Measurements from ENCODE around the gene ZNF524.

The ZNF524 gene

GRCh38 chr19:55601084-55601483 lies 996 bp downstream of the ZNF524 start:
- CTCF ChIA-PET: interaction anchor here (0.6 kb wide), 1 partner anchor 15 kb away, joined by 3 read pairs; no protein-coding TSS in a partner anchor
- POLR2A ChIA-PET: interaction anchor here (1.4 kb wide), 1 partner anchor 24 kb away, joined by 3 read pairs; the partner anchor contains the start of gene ZNF784
- no peak for DNase-seq (ENCODE audit: extremely low spot score)
- TF ChIP-seq TARDBP (IDR thresholded peaks at IDR 0.05): no peak
- TF ChIP-seq CTBP1 (IDR thresholded peaks at IDR 0.05; ENCODE audit: borderline replicate concordance): no peak
- TF ChIP-seq ARNT (IDR thresholded peaks at IDR 0.05): no peak
- TF ChIP-seq FOXK2 (IDR thresholded peaks at IDR 0.05): no peak
- TF ChIP-seq BHLHE40 (IDR thresholded peaks at IDR 0.05; ENCODE audit: borderline replicate concordance): no peak
- no peak for TF ChIP-seq LEF1 (IDR thresholded peaks at IDR 0.05; ENCODE audit: borderline replicate concordance)
- TF ChIP-seq HDGF (IDR thresholded peaks at IDR 0.05; ENCODE audit: borderline replicate concordance): no peak
- no peak for TF ChIP-seq FOXM1 (IDR thresholded peaks at IDR 0.05; ENCODE audit: borderline replicate concordance)

- TF ChIP-seq SP1 (IDR thresholded peaks at IDR 0.05) (no peak), PKNOX1 (IDR thresholded peaks at IDR 0.05) (no peak), ELF4 (IDR thresholded peaks at IDR 0.05) (no peak), FOXK2 (IDR thresholded peaks at IDR 0.05) (no peak), TARDBP (IDR thresholded peaks at IDR 0.05) (no peak), HDGF (IDR thresholded peaks at IDR 0.05; ENCODE audit: borderline replicate concordance) (no peak)
- ChIA-PET POLR2A (interaction anchor here (1.4 kb wide), 1 partner anchor 23 kb away, joined by 3 read pairs; the partner anchor contains the start of gene ZNF784), CTCF (no interaction called here)
- no peak for DNase-seq (ENCODE audit: extremely low spot score)
Observed at GRCh38 chr19:55602104-55603001, 2.3 kb downstream of the ZNF524 start.

- TF ChIP-seq FOXK2 (IDR thresholded peaks at IDR 0.05) (no peak), TARDBP (IDR thresholded peaks at IDR 0.05) (no peak), ARNT (IDR thresholded peaks at IDR 0.05) (no peak), FOXM1 (IDR thresholded peaks at IDR 0.05; ENCODE audit: borderline replicate concordance) (no peak), BHLHE40 (IDR thresholded peaks at IDR 0.05; ENCODE audit: borderline replicate concordance) (no peak), PKNOX1 (IDR thresholded peaks at IDR 0.05) (no peak), NFRKB (IDR thresholded peaks at IDR 0.05) (no peak)
- POLR2A ChIA-PET: no interaction called here
- DNase-seq (ENCODE audit: extremely low spot score): no peak
- CTCF ChIA-PET: no interaction called here
Observed at GRCh38 chr19:55603115-55603514, 3.0 kb downstream of the ZNF524 start.

- DNase-seq (ENCODE audit: extremely low spot score): no peak
- CTCF ChIA-PET: interaction anchor here (0.6 to 2.8 kb wide), 2 partner anchors 51 to 136 kb away, joined by 6 to 9 read pairs; no protein-coding TSS in a partner anchor
- no peak for TF ChIP-seq FOXK2 (IDR thresholded peaks at IDR 0.05)
- no peak for TF ChIP-seq SUZ12 (IDR thresholded peaks at IDR 0.05)
- no peak for TF ChIP-seq ELF4 (IDR thresholded peaks at IDR 0.05)
- TF ChIP-seq FOXA1 (IDR thresholded peaks at IDR 0.05): no peak
- TF ChIP-seq LEF1 (IDR thresholded peaks at IDR 0.05; ENCODE audit: borderline replicate concordance): no peak
- no peak for TF ChIP-seq BHLHE40 (IDR thresholded peaks at IDR 0.05; ENCODE audit: borderline replicate concordance)
- TF ChIP-seq ZNF384 (IDR thresholded peaks at IDR 0.05): no peak
- no peak for TF ChIP-seq PKNOX1 (IDR thresholded peaks at IDR 0.05)
- no peak for TF ChIP-seq HDGF (IDR thresholded peaks at IDR 0.05; ENCODE audit: borderline replicate concordance)
- no peak for TF ChIP-seq TARDBP (IDR thresholded peaks at IDR 0.05)
- no peak for TF ChIP-seq L3MBTL2 (conservative IDR thresholded peaks at IDR 0.05)
- POLR2A ChIA-PET: interaction anchor here (0.5 to 3.2 kb wide), 7 partner anchors 17 to 195 kb away, joined by 3 to 24 read pairs (median 5); partner anchors contain the start of genes ZNF579, ZNF580 and ZNF784
Observed at GRCh38 chr19:55603581-55604292, 3.6 kb downstream of the ZNF524 start.

GRCh38 chr19:55605207-55605636 lies 5.1 kb downstream of the ZNF524 start:
- POLR2A ChIA-PET: interaction anchor here (0.6 to 3.2 kb wide), 9 partner anchors 14 to 934 kb away, joined by 3 to 24 read pairs (median 6); partner anchors contain the start of genes ZNF579 and ZNF784
- DNase-seq (ENCODE audit: extremely low spot score): peak; percentile 93
- CTCF ChIA-PET: interaction anchor here (0.5 to 2.8 kb wide), 6 partner anchors 12 to 1207 kb away, joined by 3 to 9 read pairs (median 4); partner anchors contain the start of gene ZNF784
- TF ChIP-seq TARDBP (IDR thresholded peaks at IDR 0.05): no peak
- no peak for TF ChIP-seq ARNT (IDR thresholded peaks at IDR 0.05)
- peak; percentile 76 for TF ChIP-seq L3MBTL2 (conservative IDR thresholded peaks at IDR 0.05)

Data from HEK293T (cell line).